SK-N-MC (cell line): Measurements from ENCODE around the gene IPPK.

Source experiments
- DNase-seq: peaks from one replicate; pipeline ENCODE4 v3.0.0-alpha.2; 2011; ENCODE audit warnings: low read depth, low spot score
- H3K27ac ChIP-seq: fragments of 200-600 bp; sonication (generic); 2 replicates; pipeline ENCODE4 v1.5.1; 2016; ENCODE audit warnings: mixed run types
- H3K36me3 ChIP-seq: fragments of 200-600 bp; sonication (generic); 2 replicates; pipeline ENCODE4 v1.6.1; 2017; ENCODE audit warnings: antibody characterized with exemption, low read length, mixed read lengths; ENCODE audit not compliant: insufficient read depth
- H3K4me3 ChIP-seq: fragments of 200-600 bp; sonication (generic); 2 replicates; pipeline ENCODE4 v1.5.1; 2016
- H3K9ac ChIP-seq: fragments of 200-600 bp; sonication (generic); 2 replicates; pipeline ENCODE4 v1.8.0; 2017; ENCODE audit warnings: mixed run types, mixed read lengths; ENCODE audit not compliant: insufficient read length
- H3K9me3 ChIP-seq: fragments of 200-600 bp; sonication (generic); 2 replicates; pipeline ENCODE4 v1.6.1; 2017; ENCODE audit warnings: low read depth, mild to moderate bottlenecking, antibody characterized with exemption, low read length, moderate library complexity, mixed read lengths
- EZH2 ChIP-seq: fragments of 200-600 bp; sonication (generic); IDR thresholded peaks from one replicate; pipeline ENCODE4 v1.6.1; 2017; ENCODE audit warnings: antibody characterized with exemption
- FOXP2 ChIP-seq: optimal IDR thresholded peaks from 2 replicates; pipeline ENCODE3; 2011; ENCODE audit warnings: mild to moderate bottlenecking, moderate library complexity; ENCODE audit not compliant: insufficient read depth; ENCODE audit errors: extremely low read length, control extremely low read depth
- POLR2AphosphoS5 ChIP-seq: IDR thresholded peaks from 2 replicates; pipeline ENCODE4 v1.6.1; 2012; ENCODE audit warnings: mild to moderate bottlenecking, low read depth, low read length, borderline replicate concordance

Gene IPPK

DNA sequence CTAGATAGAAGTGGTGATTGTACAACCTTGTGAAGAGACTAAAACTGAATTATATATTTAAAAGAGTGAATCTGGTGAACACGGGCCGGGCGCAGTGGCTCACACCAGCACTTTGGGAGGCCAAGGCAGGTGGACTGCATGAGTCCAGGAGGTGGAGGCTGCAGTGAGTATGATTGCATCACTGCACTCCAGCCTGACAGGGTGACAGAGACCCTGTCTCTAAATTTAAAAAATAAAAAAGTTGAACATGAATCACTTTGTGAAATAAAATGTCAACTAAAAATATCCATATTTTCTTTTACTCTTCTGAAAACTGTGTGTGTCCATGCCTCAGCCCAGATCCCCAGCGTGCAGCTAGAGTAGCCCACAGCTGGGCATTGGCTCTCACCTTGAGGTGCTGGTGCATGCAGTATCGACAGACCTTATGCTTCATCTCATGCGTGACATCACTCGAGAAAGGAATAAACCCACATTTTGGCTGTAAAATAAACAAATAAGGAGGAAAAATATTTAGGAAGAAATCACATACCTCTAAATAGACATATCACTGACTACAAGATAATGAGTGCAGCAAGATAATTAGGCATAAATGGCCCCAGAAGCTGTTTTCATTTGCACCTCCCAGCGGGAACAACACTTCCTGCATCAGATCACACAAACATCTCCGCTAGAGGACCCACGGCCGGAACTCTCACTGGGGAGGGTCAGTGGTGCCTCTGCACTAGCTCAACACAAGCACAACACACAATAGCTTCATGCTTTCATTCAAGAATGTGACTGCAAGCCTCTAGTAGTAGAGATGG, 22.1 kb downstream of the IPPK start:
- Histone ChIP-seq H3K27ac (no peak overlapping the region), H3K9ac (no peak overlapping the region), H3K4me3 (no peak overlapping the region), H3K36me3 (peaks cover 53% of the 10 kb centered on the region), H3K9me3 (no peaks in the 10 kb centered on the region)
- DNase-seq: no peak
- TF ChIP-seq POLR2AphosphoS5 (no peak), EZH2 (no peak), FOXP2 (no peak)

- Histone ChIP-seq H3K36me3 (peaks cover 52% of the 10 kb centered on the region), H3K27ac (no peak overlapping the region), H3K9me3 (no peaks in the 10 kb centered on the region), H3K9ac (no peak overlapping the region), H3K4me3 (no peak overlapping the region)
- TF ChIP-seq FOXP2 (no peak), POLR2AphosphoS5 (no peak), EZH2 (no peak)
- no peak for DNase-seq
These were observed 24.9 kb downstream of the IPPK start for GRCh38 chr9:92645041-92645440.

DNA sequence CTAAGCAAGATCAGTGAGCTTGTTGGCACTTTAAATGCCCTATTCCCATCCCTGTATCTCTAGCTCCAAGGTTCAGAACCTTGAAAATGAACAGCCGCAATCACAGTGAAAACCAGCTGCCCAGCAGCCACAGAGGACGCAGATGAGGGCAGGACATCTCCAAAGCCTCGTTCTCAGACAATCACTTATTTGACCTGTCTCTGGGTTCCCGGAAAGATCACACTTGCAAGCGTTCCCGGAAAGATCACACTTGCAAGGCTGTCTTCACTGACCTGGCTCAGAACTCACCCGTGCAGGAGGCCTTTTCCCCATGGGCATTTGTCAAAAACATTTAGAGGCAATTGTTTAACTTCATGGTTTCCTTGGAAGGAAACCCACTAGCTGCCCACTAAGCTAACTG, 25.7 kb downstream of the IPPK start:
- H3K4me3 ChIP-seq: no peak overlapping the region
- peaks cover 50% of the 10 kb centered on the region for H3K36me3 ChIP-seq
- no peak for DNase-seq
- H3K9me3 ChIP-seq: no peaks in the 10 kb centered on the region
- no peak overlapping the region for H3K9ac ChIP-seq
- H3K27ac ChIP-seq: no peak overlapping the region
- TF ChIP-seq EZH2: no peak
- no peak for TF ChIP-seq POLR2AphosphoS5
- no peak for TF ChIP-seq FOXP2

DNA sequence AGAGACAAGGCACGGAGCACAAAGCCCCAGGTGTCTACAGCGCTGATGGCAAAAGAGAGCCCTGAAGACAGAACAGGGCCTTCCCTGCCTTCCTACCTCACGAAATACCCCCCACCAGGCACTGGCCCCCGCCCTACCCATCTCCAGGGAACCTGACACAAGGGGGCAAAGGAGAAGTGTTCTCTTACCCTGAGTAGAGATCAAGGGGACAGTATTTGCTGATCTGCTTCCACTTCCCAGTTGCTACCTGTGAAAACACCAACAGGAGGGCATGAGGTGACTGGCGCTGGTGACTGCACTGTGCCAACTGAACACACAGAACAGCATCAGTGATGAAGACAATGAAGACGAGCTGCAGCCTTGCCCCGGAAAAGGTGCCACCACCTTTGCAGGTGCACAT, 27.4 kb downstream of the IPPK start:
- no peak overlapping the region for H3K4me3 ChIP-seq
- TF ChIP-seq EZH2: no peak
- no peak for TF ChIP-seq FOXP2
- no peak for TF ChIP-seq POLR2AphosphoS5
- no peak overlapping the region for H3K27ac ChIP-seq
- no peak overlapping the region for H3K9ac ChIP-seq
- H3K36me3 ChIP-seq: peaks cover 40% of the 10 kb centered on the region
- no peaks in the 10 kb centered on the region for H3K9me3 ChIP-seq
- no peak for DNase-seq

DNA sequence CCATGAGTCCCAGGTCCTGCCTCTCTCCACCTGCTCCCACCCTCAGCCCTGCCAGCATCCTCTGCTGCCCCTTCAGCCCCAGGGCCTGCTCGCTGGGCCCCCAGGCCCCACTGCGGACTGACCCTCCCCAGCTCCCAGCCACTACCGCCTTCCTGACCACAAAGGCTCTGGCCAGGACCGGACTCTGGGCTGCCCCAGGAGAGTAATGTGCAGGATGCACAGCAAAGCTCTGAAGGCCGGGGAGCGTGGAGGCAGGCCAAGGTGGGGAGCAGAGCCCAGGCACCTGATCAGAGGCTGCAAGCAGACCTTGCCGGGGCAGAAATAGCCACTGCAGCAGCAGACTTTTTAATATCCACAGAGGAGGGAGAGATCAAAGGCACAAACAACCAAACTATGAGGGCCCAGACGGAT, 27.9 kb downstream of the IPPK start:
- H3K36me3 ChIP-seq: peaks cover 38% of the 10 kb centered on the region
- TF ChIP-seq POLR2AphosphoS5: no peak
- no peaks in the 10 kb centered on the region for H3K9me3 ChIP-seq
- H3K9ac ChIP-seq: no peak overlapping the region
- H3K27ac ChIP-seq: no peak overlapping the region
- DNase-seq: no peak
- no peak overlapping the region for H3K4me3 ChIP-seq

GRCh38 chr9:92641092-92641809, 28.7 kb downstream of the IPPK start:
- Histone ChIP-seq H3K36me3 (peaks cover 34% of the 10 kb centered on the region), H3K9ac (no peak overlapping the region), H3K27ac (no peak overlapping the region), H3K9me3 (no peaks in the 10 kb centered on the region), H3K4me3 (no peak overlapping the region)
- DNase-seq: no peak
- TF ChIP-seq EZH2: no peak
- no peak for TF ChIP-seq FOXP2
- TF ChIP-seq POLR2AphosphoS5: no peak

GRCh38 chr9:92640398-92641091, 29.4 kb downstream of the IPPK start:
- TF ChIP-seq POLR2AphosphoS5: no peak
- no peak for TF ChIP-seq FOXP2
- TF ChIP-seq EZH2: no peak
- Histone ChIP-seq H3K9ac (no peak overlapping the region), H3K36me3 (peaks cover 29% of the 10 kb centered on the region), H3K9me3 (no peaks in the 10 kb centered on the region), H3K27ac (no peak overlapping the region), H3K4me3 (no peak overlapping the region)
- DNase-seq: no peak

GRCh38 chr9:92639791-92640271, 30.1 kb downstream of the IPPK start:
- H3K4me3 ChIP-seq: no peak overlapping the region
- no peak for TF ChIP-seq FOXP2
- TF ChIP-seq POLR2AphosphoS5: no peak
- TF ChIP-seq EZH2: no peak
- DNase-seq: no peak
- peaks cover 27% of the 10 kb centered on the region for H3K36me3 ChIP-seq
- no peak overlapping the region for H3K27ac ChIP-seq
- no peaks in the 10 kb centered on the region for H3K9me3 ChIP-seq
- H3K9ac ChIP-seq: no peak overlapping the region

GRCh38 chr9:92639124-92639523, 30.8 kb downstream of the IPPK start:
- Histone ChIP-seq H3K9me3 (no peaks in the 10 kb centered on the region), H3K27ac (no peak overlapping the region), H3K36me3 (peaks cover 30% of the 10 kb centered on the region), H3K4me3 (no peak overlapping the region), H3K9ac (no peak overlapping the region)
- DNase-seq: no peak
- TF ChIP-seq EZH2: no peak
- no peak for TF ChIP-seq POLR2AphosphoS5
- no peak for TF ChIP-seq FOXP2
